Measurements from ENCODE around the gene MYH1.
"Not testable (repeated sequence)": the region's sequence is repeated elsewhere in the genome, so short reads cannot be mapped to it uniquely, and the experiment has no call there.

The MYH1 gene

DNA sequence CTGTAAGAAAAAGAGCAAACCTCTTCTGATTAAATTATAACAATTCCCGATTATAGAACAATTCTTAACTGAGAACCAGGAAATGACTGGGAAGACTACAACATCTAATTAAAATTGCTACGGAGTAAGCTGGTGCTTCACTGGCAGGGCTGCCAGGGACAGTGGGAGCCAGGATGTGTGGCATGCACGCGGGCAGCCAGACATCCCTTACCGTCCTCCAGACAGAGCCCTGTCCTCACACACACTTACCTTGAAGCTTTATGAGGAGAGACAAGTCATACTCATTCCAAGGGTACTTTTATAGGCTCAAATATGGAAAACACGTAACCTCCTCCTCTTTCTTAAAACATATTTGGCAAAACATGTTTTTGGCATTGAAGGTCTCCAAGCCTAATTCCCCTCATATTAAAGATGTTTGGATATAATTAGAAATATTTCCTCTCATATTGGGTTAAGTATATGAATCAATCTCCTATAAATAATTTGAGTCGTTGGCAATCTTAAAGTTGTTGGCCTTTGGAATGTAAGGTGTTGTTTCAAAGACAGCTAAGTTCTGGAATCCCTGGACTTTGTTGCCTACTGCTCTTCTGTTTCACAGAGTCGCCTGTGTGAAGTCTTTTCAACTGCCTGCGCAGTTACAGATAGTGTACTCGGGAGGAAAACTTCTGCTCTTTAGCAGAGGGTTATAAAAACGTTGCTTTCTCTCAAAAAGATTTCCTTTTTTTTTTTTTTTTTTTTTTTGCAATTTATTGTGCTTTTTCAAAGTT lies at the start of gene MYH1:
MYH1 (minus strand) TSS at position 272 of the 767 bp plus-strand sequence. CDS start 1,900 bp downstream, outside the sequence.
- in situ Hi-C loops (cut with HindIII; ENCODE audit: low sequenced_read_pairs), result no loop called here

DNA sequence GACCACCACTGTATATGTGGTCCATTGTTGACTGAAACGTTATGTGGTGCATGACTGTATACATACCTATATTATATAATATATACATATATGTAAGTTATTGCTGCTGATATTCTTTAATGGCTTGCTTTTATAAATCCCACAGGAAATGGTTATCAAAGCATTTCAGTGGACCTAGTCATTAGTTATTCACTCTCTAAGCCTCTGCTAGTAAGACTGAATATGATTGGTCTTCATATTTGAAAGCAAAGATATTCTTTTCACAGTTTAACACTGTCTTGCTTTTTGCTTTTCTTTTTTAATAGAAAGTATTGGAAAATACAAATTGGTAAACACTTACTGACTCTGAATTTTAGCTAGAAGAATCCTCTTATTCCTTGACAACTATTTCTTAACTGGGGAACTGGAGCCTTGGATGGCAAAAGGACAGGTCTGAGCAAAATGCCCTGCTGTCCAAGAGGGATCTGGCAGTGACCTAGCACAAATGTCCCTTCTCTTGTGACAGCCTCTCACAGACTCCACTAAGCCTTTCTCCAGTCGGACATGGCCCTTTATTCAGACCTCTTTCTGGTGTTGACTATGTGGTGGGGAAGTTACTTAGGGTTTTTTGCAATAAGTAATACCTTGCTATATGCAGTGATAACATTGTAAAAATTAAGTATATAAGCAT lies 45.8 kb upstream of the MYH1 start:
- in situ Hi-C loops (cut with HindIII; ENCODE audit: low sequenced_read_pairs), result no loop called here

DNA sequence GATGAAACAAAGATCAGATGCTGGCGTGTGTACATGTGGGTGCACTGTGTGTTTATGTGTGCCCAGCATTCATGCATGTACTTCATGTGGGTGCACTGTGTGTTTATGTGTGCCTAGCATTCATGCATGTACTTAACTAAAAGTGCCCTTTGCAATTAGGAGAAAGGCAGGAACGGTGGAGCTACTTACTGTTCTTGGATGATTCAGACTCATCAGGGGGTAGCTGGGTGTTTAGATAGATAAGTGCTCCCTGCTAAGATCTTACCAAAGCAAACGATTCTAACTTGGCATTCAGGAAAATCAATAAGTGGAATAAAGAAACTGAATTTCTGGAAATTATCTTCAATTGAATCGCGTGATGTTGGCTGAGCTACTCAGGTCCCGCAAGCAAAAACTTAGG lies 39.7 kb upstream of the MYH1 start:
- in situ Hi-C loops (cut with HindIII; ENCODE audit: low sequenced_read_pairs), result no loop called here

DNA sequence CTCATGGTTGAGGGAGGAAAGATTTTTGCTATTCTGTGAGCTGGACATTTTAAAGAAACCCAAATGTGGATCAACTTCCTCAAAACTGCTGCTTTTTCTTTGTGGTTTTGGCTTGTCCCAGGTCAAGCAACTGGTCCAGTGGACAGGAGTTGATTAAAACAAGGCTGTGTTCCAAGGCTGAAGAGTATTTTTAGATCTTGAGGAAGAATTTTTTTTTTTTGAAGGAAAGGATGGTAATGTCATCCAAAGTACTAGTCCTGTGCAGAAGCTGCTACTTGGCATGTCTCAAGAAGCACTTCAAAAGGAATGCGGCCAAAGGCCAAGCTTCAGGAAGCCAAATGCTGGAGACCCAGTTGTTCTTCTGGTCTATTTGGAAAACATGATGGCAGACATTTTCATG lies 39.1 kb upstream of the MYH1 start:
- in situ Hi-C loops (cut with HindIII; ENCODE audit: low sequenced_read_pairs), result no loop called here

DNA sequence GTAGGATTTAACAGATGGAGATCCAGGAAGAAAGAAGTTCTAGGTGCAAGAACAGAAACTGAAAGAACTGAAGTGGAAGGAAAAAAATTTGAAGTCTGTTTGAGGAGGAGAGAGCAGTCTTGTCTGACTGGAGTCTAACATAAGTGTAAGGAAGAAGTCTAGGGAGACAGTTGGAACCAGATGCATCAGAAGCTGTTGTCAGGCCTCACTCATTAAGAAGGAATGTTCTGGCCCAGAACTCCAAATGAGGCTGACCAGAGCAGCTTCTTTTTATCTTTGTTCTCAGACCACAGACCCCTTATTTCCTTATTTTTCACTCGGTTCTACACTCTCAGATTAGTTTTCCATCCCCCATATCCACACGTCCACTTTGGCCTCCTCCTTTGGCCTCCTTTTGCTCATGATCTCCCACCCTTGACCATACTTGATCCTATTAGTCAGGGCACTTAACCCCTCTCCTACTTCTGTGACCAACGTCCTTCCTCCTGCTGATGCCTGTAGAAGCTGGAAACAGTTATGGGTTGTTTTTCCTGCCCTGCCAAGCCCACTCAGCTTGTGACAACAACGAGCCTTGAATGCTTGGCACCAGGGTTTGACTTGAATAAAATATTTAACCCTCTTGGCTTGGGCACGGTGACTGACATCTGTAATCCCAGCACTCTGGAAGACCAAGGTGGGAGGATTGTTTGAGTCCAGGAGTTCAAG lies 38.1 kb upstream of the MYH1 start:
- in situ Hi-C loops (cut with HindIII; ENCODE audit: low sequenced_read_pairs), result no loop called here

DNA sequence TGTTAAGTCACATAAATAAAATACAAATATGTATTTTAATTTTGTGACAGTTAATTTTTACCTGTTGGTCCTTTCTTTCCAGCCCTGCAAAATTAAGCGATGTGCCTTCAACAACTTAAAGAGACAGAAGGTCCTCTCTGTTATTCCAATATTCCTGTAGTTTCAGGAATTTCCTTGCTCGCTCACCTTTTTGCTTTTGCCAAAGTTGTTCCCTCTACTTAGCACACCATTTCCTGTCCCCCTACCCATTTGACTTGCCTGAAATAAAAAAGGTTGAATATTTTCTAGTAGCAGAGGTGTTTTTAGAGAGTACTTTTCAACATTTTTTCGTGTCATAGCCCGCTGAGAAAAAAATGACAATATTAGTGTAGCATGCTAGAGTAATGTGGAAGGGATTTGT lies 31.7 kb upstream of the MYH1 start:
- in situ Hi-C loops (cut with HindIII; ENCODE audit: low sequenced_read_pairs), result no loop called here

DNA sequence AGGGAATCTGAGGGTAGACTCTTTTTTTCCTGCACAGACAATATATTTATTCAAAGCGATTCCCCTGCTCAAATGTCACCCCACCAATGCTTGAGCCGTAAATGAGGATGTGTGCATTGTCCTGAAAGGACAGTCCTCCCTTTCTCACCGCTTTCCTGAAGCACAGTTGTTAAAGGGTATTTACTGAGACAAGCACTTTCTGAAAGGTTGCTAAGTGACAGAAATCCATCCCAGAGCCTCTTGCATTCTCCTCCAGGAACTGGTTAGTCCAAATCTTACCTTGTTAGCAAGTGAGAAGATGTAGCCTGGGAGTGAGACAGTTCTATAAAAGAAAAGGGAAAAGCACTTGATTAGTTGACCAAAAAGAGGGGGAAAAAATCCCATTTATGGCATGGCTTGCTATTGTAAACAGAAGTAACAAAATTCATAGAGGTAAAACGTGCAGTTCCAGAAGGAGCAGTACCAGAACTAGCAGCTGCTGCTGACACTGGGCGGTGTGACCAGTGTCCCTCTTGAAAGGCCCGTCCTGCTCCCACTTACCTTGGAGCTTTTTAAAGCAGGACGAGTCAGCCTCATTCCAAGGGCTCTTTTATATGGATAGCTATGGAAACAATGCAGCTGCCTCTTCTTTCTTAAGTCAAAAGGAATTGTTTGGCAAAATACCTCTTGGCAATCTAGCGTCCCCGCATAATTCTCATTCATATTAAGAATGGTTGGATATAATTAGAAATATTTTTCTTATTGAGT lies 30.9 kb upstream of the MYH1 start, which contains the start of gene MYH2:
MYH2 (minus strand) TSS at position 563 of the 747 bp plus-strand sequence. CDS start 1,738 bp downstream, outside the sequence.
- in situ Hi-C loops (cut with HindIII; ENCODE audit: low sequenced_read_pairs), result no loop called here

DNA sequence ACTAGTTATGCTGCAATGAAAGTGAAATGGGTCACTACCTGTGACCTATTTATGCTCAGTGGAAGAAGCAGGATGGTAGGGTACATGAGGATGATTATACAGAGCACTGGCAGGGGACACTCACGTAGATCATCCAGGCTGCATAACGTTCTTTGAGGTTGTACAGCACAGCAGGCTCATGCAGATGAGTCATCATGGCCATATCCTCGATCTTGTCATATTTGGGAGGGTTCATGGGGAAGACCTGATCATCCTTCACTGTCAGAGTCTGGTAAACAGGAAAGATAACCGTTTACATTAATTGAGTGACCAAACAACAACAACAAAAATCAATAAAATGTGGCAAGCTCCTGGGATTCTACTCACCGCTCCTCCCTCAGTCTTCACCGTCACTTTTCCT lies 29.0 kb upstream of the MYH1 start:
- in situ Hi-C loops (cut with HindIII; ENCODE audit: low sequenced_read_pairs), result no loop called here

DNA sequence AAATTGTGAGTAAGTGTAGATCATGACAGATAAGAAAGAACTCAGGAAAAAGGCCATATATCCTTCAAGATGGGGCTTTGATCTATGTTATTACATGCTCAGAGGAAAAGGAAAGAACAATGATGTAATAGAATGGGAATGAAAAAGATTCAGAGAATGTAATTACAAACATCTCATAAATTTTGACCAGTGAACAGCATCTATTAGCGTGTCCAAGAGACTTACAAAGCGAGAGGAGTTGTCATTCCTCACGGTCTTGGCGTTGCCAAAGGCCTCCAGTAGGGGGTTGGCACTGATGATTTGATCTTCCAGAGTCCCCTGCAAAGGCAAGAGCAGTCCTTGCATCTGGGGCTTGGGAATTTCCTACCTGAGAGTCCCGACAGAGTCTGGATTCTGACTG lies 25.1 kb upstream of the MYH1 start:
- in situ Hi-C loops (cut with HindIII; ENCODE audit: low sequenced_read_pairs), result not testable (repeated sequence)

DNA sequence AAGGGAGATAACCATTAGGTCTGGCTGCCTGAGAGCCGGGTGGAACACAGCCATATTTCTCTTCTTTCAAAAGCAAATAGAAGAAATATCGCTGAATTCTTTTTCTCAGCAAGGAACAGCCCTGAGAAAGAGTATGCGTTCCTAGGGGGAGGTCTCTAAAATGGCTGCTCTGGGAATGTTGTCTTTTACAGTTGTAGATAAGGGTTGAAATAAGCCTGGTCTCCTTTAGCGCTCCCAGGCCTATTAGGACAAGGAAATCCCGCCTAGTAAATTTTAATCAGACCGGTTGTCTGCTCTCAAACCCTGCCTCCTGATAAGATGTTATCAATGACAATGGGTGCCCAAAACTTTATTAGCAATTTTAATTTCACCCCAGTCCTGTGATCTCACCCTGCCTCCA lies 22.8 kb upstream of the MYH1 start:
- in situ Hi-C loops (cut with HindIII; ENCODE audit: low sequenced_read_pairs), result not testable (repeated sequence)

DNA sequence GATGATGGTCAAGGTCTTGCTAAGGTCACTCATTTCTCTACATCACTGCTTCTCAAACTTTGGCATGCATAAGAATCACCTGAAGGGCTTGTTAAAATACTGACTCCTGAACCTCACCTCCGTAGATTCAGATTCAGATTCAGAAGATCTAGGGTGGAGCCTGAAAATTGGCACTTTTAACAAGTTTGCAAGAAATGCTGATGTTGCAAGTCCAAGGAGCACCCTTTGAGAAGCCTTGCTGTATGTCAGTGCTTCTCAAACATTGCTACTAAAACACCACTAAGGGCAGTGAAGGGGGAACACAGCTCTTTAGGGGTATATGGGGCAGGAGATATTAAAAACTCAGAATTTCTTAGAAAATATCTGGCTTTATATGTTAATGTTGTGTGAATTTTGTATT lies 13.7 kb upstream of the MYH1 start:
- in situ Hi-C loops (cut with HindIII; ENCODE audit: low sequenced_read_pairs), result no loop called here

DNA sequence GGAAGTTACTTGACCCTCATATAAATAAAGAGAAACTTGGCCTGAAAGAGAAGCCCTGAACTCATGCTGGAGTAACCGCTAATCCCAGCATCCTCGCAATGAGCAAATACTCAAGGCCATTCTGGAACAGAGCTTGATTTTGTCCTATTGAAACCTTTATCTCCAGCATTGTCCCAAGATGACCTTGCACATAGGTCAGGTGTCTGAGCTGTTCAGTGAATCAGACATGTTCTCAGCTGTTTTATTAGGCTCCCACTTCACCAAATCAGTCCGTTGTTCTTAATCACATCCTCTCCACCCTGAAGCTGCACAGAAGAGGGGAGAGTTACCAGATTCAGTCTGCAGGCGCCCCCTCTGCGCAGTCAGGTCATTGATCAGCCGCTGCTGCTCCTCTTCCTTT lies 9.1 kb upstream of the MYH1 start:
- in situ Hi-C loops (cut with HindIII; ENCODE audit: low sequenced_read_pairs), result no loop called here

DNA sequence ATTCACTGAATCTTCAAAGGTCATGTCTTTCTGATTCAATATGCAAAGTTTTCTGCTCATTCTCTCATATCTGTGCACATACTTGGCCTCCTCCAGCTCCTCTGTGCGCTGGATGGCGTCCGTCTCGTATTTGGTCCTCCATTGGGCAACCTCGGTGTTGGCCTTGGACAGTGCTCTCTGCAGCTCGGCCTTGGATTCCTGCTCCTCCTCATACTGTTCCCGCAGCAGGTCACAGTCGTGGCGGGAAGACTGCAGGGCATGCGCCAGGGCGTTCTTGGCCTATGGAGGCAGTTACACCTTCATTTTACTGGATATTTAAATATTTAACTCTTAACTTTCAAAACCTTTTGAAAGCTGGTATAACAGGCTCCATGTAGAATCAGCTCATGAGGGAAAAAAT lies 8.2 kb upstream of the MYH1 start:
- in situ Hi-C loops (cut with HindIII; ENCODE audit: low sequenced_read_pairs), result no loop called here

DNA sequence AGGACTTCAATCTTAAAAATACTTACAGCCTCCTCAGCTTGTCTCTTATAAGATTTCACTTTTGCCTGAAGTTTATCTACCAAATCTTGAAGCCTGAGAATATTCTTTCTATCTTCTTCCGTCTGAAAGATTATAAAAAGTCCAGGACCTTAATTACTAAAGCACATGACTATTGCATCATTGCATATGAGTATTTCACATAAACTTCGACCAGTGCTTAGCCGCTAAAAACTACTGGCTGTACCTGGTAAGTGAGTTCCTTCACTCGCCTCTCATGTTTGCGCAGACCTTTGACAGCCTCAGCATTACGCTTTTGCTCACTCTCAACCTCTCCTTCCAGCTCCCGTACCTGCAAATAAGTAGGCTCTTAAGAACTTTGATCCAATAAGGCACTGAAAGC lies 4.7 kb upstream of the MYH1 start:
- in situ Hi-C loops (cut with HindIII; ENCODE audit: low sequenced_read_pairs), result no loop called here

DNA sequence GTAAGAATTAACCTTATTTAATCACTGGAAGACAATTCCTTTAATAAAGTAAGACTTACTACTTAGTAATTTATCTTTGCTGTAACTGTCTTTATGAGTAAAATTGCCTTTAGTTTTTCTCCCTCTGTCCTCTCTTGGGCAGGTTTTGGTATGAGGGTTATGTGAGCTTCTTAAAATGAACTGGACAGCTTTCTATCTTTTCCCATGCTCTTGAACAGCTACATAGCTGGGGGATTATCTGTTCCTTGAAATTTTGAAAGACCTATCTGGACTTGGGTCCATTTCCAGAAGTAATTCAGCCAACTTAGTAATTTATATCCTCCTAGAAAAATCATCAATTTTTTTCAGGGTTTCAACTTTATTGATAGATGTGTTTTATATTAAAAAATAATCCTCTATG lies 3.6 kb upstream of the MYH1 start:
- in situ Hi-C loops (cut with HindIII; ENCODE audit: low sequenced_read_pairs), result no loop called here

DNA sequence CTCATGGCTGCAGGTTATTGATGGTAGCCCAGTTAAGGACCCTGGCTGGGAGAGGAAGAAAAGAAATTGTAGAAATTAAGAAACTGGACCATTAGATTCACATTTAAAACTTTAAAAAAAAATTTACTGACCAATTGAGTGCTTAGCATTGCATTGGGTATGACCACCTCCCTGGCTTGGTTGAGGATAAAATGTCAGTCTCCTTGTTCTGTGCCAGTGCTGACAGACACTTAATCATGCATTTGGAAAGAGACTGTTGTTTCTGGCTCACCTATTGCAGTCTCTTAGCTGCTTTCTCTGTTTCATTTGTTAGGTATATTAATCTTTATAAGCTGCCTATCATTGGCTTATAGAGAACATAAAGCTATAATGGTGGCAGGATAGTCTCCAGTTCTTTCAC lies 1.7 kb downstream of the MYH1 start:
- in situ Hi-C loops (cut with HindIII; ENCODE audit: low sequenced_read_pairs), result no loop called here

DNA sequence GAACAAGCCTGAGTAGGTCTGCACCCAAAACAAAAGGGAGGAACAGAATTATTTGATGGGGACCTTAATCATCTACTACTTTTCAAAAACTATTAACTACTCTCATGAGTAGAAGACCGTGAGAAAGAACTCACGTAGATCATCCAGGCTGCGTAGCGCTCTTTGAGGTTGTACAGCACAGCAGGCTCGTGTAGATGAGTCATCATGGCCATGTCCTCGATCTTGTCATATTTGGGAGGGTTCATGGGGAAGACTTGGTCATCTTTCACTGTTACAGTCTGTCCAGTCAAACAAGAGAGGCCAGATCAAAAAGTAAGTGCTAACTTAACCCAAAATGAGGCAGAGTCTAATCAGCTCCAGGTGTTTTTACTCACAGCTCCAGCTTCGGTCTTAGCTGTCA lies 2.3 kb downstream of the MYH1 start:
- in situ Hi-C loops (cut with HindIII; ENCODE audit: low sequenced_read_pairs), result no loop called here

DNA sequence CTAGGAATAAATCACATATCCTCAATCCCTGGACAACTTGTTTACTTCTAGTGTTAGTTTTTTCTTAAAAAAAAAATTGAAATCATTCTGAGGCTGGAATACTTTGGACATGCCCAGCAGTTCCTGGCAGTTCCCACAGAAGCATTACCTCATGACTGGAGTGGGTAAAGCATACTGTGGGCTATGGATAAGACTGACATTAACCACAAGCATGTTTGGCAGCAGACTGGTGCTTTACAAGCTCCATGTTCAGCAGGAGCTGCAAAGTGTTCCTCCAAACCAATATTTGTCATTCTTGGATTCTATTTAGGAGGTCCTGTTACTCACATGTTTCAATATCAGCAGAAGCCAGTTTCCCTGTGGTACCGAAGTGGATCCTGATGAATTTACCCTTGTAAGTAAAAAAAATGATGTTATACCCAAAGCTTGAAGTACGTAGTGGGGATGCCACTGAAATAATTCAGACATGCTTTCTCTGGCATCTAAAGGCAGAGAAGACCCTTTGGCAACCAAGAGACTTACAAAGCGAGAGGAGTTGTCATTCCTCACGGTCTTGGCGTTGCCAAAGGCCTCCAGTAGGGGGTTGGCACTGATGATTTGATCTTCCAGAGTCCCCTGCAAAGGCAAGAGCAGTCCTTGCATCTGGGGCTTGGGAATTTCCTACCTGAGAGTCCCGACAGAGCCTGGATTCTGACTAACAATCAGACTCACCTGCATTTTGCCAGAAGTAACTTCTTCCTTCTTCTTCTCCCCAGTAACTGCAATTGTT lies 4.9 kb downstream of the MYH1 start:
- in situ Hi-C loops (cut with HindIII; ENCODE audit: low sequenced_read_pairs), result no loop called here

DNA sequence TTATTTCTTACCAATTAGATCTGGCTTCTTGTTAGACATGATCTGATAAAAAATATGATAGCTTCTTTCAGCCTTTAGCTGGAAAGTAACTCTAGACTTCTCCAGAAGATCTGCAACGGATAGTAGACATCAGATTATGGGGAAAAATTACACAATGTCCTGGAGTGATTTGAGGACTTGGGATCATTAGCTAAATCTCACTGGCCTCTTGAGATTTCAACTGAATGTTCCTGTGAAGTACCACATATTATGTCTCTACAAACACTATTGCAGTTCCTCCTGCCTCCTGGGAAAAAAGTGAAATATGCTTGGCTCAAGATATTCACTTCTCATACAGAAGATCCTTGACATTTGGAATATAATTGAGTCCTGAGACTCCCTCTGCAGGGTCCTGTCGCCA lies 5.5 kb downstream of the MYH1 start:
- in situ Hi-C loops (cut with HindIII; ENCODE audit: low sequenced_read_pairs), result no loop called here

DNA sequence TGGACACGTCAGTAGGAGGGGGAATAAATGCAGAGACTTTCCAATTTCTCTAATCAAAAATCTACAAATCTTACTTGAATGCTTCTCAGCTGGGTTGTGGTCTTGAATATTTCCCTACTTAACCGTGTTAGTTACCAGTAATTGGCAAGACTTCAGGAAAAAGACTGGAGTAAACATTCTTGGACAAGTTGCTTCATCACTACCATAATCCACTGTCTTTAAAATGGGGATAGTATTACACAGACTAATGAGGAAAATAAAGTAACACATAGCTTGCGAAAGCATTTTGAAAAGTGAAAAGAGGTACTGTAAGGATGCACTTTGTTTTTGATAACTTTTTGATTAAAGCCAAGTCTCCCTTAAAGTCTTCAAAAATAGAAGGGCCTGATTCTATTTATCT lies 18.4 kb downstream of the MYH1 start:
- in situ Hi-C loops (cut with HindIII; ENCODE audit: low sequenced_read_pairs), result no loop called here
